ENCODE measurements around the gene APIP.

DNA sequence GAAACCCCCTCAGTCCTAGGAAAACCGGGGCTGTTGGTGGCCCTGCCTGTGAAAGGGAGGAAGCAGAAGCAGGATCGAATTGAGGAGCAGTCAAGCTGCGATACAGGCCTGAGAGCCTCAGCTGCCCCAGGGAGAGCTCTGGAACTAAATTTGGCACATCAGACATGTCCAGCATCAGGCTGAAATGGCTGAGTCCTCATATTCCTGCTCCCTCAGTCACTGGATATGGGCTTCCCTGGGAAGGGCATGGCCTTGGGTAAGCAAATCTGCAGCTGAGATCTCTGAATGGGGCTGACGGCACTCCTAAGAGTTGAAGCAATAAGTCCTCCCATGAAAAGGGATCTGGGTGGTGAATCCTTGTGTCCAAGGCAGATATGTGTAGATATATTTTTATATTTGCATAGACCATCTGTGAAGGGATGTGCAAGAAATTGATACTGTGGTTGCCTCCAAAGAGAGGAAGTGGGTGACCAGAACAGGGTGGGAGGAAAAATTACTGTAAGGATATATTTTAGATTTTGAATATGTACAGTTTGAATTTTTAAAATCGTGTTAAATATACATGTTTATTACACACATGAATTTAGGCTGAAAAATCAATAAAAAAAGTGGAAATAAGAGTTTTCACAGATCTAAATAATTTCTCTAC lies 45.5 kb downstream of the APIP start:
- TF ChIP-seq, protein P1, sequence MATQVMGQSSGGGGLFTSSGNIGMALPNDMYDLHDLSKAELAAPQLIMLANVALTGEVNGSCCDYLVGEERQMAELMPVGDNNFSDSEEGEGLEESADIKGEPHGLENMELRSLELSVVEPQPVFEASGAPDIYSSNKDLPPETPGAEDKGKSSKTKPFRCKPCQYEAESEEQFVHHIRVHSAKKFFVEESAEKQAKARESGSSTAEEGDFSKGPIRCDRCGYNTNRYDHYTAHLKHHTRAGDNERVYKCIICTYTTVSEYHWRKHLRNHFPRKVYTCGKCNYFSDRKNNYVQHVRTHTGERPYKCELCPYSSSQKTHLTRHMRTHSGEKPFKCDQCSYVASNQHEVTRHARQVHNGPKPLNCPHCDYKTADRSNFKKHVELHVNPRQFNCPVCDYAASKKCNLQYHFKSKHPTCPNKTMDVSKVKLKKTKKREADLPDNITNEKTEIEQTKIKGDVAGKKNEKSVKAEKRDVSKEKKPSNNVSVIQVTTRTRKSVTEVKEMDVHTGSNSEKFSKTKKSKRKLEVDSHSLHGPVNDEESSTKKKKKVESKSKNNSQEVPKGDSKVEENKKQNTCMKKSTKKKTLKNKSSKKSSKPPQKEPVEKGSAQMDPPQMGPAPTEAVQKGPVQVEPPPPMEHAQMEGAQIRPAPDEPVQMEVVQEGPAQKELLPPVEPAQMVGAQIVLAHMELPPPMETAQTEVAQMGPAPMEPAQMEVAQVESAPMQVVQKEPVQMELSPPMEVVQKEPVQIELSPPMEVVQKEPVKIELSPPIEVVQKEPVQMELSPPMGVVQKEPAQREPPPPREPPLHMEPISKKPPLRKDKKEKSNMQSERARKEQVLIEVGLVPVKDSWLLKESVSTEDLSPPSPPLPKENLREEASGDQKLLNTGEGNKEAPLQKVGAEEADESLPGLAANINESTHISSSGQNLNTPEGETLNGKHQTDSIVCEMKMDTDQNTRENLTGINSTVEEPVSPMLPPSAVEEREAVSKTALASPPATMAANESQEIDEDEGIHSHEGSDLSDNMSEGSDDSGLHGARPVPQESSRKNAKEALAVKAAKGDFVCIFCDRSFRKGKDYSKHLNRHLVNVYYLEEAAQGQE (IDR thresholded peaks at IDR 0.05; ENCODE audit: low read depth, low read length), result no peak
- TF ChIP-seq POLR2AphosphoS5 (IDR thresholded peaks at IDR 0.05; ENCODE audit: low read depth, low read length), result no peak
- TF ChIP-seq, protein P2, sequence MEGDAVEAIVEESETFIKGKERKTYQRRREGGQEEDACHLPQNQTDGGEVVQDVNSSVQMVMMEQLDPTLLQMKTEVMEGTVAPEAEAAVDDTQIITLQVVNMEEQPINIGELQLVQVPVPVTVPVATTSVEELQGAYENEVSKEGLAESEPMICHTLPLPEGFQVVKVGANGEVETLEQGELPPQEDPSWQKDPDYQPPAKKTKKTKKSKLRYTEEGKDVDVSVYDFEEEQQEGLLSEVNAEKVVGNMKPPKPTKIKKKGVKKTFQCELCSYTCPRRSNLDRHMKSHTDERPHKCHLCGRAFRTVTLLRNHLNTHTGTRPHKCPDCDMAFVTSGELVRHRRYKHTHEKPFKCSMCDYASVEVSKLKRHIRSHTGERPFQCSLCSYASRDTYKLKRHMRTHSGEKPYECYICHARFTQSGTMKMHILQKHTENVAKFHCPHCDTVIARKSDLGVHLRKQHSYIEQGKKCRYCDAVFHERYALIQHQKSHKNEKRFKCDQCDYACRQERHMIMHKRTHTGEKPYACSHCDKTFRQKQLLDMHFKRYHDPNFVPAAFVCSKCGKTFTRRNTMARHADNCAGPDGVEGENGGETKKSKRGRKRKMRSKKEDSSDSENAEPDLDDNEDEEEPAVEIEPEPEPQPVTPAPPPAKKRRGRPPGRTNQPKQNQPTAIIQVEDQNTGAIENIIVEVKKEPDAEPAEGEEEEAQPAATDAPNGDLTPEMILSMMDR (IDR thresholded peaks at IDR 0.05), result no peak

Measured in SK-N-SH (cell line).